ENCODE data around the gene RNF6. TPM values are rescaled to one million over a fixed set of nuclear protein-coding genes. Genes with fewer than 3 reads are reported as not detected.

Gene RNF6
- total and polyA plus RNA-seq, 2 donors (not counting 1 experiment from before 2014, with no cell fraction given), result 20.1 to 52.4 TPM

DNA sequence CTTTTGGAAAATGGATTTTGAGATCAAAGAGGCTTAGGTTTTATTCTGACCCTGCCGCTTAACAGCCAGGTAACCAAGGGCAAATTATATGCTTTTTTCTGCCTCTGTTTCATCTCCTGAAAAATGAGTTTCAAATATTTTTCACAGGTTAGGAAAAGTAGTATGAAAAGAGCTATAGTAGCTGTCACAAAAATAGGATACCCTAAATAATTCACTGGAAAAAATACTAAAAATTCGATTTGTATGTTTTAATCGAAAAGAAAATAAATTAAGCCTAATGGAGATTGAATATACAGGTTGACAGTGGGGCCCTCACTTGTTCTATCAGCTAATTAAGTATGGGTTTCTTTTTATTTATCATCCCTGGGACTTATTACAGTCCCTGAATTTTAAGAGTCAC, 58.3 kb downstream of the RNF6 start:
- H3K27me3 Mint-ChIP-seq, result peaks cover 3% of the 10 kb centered on the region
- no peaks in the 10 kb centered on the region for H3K9me3 Mint-ChIP-seq (ENCODE audit: insufficient read depth)
- no peaks in the 10 kb centered on the region for H3K79me2 ChIP-seq (ENCODE audit: control insufficient read depth, insufficient read depth, low read length)
- no peak overlapping the region for H3K4me3 Mint-ChIP-seq
- POLR2A ChIA-PET, result no interaction called here
- no peak overlapping the region for H3K27ac Mint-ChIP-seq
- peaks cover 0 to 4% of the 10 kb centered on the region in 2 donors for H3K4me1 ChIP-seq (ENCODE audit: control insufficient read depth in 2 of 2, insufficient read depth in 2 of 2, low read length in 2 of 2)
- H3K27me3 ChIP-seq (replicated peaks in 1 of 4; ENCODE audit: control extremely low read depth in 1 of 4, control insufficient read depth in 3 of 4, insufficient read depth in 4 of 4, low read length in 3 of 4), result no peaks in the 10 kb centered on the region
- DNase-seq (no peak), ATAC-seq (ENCODE audit: low read depth) (no peak)
- WGBS (ENCODE audit: insufficient coverage), result no CpG with 5 or more reads among the region's 3 CpGs
- intact Hi-C loops (cut with micrococcal nuclease), result no loop called here
- no peaks in the 10 kb centered on the region for H3K36me3 ChIP-seq (replicated peaks in 1 of 2; ENCODE audit: control extremely low read depth in 1 of 2, control insufficient read depth in 1 of 2, extremely low read depth in 1 of 2, insufficient read depth in 2 of 2, low read length in 1 of 2)
- CTCF ChIA-PET, result no interaction called here
- H3K4me1 Mint-ChIP-seq, result peaks cover 9% of the 10 kb centered on the region
- no peak overlapping the region for H3K4me2 ChIP-seq (replicated peaks; ENCODE audit: low read depth, low read length, poor library complexity, severe bottlenecking)
- H3K9ac ChIP-seq (ENCODE audit: low read length), result no peak overlapping the region
- no peak overlapping the region for H3K27ac ChIP-seq (ENCODE audit: low read length in 2 of 2)
- no peaks in the 10 kb centered on the region for H3K9me3 ChIP-seq (ENCODE audit: control extremely low read depth in 1 of 3, control insufficient read depth in 2 of 3, insufficient read depth in 1 of 3, low read length in 2 of 3)
- H3K4me3 ChIP-seq (ENCODE audit: control extremely low read depth in 1 of 5, extremely low read depth in 1 of 5, insufficient read depth in 1 of 5, low read depth in 2 of 5, low read length in 4 of 5), result no peak overlapping the region
- H2AFZ ChIP-seq (ENCODE audit: insufficient read depth, low read depth, low read length, poor library complexity, severe bottlenecking), result no peak overlapping the region
- no peaks in the 10 kb centered on the region for H4K20me1 ChIP-seq (ENCODE audit: control insufficient read depth, insufficient read depth, low read length, poor library complexity, severe bottlenecking)
- no peak for TF ChIP-seq EZH2 (IDR thresholded peaks at IDR 0.05; ENCODE audit: borderline replicate concordance, insufficient read depth, low read depth, low read length, poor library complexity, severe bottlenecking)
- TF ChIP-seq, protein P1, sequence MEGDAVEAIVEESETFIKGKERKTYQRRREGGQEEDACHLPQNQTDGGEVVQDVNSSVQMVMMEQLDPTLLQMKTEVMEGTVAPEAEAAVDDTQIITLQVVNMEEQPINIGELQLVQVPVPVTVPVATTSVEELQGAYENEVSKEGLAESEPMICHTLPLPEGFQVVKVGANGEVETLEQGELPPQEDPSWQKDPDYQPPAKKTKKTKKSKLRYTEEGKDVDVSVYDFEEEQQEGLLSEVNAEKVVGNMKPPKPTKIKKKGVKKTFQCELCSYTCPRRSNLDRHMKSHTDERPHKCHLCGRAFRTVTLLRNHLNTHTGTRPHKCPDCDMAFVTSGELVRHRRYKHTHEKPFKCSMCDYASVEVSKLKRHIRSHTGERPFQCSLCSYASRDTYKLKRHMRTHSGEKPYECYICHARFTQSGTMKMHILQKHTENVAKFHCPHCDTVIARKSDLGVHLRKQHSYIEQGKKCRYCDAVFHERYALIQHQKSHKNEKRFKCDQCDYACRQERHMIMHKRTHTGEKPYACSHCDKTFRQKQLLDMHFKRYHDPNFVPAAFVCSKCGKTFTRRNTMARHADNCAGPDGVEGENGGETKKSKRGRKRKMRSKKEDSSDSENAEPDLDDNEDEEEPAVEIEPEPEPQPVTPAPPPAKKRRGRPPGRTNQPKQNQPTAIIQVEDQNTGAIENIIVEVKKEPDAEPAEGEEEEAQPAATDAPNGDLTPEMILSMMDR (IDR thresholded peaks at IDR 0.05), result no peak

Other genes with a start within 250 kb of the RNF6 start
- not detected in 2 replicates for gene SHISA2, start 170.3 kb downstream of the RNF6 start, total RNA-seq
- gene SHISA2, start 170.3 kb downstream of the RNF6 start, polyA plus RNA-seq, result 0.03 TPM in 1 of 2 replicates, not detected in the other
- 13.5 TPM in 2 replicates for gene CDK8, start 31.8 kb upstream of the RNF6 start, total RNA-seq
- gene CDK8, start 31.8 kb upstream of the RNF6 start, polyA plus RNA-seq, result 10.8 and 12.7 TPM in 2 replicates

Data from B cell (primary cell).